Measurements from ENCODE around the gene RAD1.

RAD1 gene

DNA sequence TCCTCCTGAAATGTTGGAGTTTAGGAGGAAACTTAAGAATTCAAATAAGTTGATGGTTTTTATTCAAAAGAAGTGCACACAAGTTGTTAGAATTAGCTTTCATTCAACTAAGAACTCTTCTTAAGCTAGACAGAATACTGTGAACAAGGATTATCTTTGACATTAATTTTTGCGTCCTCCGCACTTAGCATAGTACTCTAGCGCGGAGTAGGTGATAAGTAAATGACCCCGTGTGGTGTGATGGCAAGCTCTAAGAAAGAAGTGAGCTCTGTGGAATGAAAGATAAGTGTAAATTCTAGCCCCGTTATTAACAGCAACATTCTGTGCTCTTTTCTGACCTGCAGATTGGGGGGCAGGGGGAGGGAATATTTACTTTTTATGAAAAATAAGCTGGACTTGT lies 1.2 kb upstream of the RAD1 start:
- in situ Hi-C loops (cut with MboI; ENCODE audit: low sequenced_read_pairs), result no loop called here

DNA sequence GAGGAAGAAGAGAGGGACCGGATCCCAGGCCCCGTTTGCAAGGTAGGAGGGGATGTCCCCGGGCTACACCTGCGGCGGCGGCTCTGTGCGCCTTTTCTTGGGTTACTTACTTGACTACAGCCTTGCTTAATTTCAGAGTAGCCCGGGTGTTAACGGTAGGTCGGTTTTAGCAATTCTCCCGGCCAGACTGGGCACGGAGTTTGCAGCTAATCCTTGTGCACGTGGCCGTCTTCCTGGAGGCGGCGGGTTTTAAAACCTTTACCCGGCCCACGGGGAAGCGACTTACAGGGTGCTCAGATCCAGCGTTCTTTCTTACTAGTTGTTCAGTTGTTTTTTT lies 520 bp upstream of the RAD1 start:
- in situ Hi-C loops (cut with MboI; ENCODE audit: low sequenced_read_pairs), result no loop called here

DNA sequence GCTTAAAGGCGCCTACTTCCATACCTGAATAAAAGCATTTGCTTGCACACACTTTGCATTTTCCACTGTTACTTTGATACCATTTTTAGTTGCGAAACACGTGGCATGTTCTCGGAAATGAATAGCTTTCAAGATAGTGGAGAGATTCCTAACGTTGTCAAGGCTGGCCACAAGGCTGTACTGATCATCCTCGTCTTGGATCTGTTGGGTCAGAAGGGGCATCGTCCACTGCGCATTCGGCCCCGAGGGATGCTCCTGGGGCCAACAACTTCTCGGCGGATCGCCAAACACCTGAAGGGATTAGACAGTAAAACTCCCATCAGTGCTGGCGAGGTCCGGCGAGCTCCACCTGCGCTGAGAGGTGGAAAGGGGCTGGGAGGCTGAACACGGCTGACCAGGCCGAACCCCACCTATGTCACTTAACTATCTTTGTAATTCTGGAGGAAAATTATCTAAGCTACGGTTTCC lies 599 bp downstream of the RAD1 start:
- in situ Hi-C loops (cut with MboI; ENCODE audit: low sequenced_read_pairs), result no loop called here

DNA sequence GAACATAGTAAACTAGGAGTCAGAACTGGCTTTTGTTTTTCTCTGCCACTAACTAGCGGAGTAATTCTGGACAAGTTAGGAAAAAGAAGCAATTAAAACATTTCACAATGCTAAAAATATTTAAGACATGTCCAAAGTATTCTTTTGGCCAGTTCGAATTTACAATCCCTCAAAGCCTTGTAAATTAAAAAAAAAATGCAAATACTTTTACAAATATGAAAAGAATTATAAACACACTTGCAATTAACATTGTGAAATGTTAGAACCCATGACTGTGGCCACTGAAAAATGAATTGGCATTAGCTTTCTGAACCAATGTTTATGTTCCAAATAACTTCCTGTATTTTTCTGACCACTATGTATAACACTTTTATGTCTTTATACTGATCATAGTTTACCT lies 2.2 kb downstream of the RAD1 start:
- in situ Hi-C loops (cut with MboI; ENCODE audit: low sequenced_read_pairs), result no loop called here

DNA sequence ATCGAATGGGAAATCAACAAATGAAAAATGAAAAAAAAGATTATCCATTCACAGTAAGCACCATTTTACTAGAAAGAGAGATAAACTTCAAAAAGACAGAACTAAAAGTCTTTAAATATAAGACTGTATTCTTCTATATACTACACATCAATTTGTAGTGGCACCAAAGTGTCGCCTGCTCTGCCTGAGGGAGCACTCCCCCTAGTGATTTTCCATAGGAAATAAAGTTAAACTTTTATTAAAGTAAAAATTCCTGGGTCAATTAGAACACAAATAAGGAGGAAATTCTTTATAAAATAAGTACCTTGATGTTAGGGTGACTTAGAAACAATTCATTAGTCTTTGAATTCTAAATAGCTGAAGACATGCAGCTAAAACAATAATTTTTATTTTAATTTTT lies 9.7 kb downstream of the RAD1 start:
- in situ Hi-C loops (cut with MboI; ENCODE audit: low sequenced_read_pairs), result no loop called here

DNA sequence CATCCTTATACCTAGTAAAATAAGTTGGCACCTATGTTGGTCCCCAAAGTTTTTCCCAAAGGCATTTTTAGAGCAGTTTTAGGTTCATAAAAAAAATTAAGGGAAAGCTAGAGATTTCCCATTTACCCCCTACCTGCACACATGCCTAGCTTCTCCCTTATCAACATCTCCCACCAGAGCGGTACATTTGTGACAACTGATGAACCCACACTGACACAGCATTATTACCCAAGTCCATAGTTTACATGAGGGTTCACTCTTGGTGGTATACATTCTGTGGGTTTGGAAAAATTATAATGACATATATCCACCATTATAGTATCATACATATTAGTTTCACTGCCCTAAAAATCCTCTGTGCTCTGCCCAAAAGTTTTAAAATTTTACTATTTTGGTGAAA lies 12.0 kb downstream of the RAD1 start:
- in situ Hi-C loops (cut with MboI; ENCODE audit: low sequenced_read_pairs), result no loop called here

DNA sequence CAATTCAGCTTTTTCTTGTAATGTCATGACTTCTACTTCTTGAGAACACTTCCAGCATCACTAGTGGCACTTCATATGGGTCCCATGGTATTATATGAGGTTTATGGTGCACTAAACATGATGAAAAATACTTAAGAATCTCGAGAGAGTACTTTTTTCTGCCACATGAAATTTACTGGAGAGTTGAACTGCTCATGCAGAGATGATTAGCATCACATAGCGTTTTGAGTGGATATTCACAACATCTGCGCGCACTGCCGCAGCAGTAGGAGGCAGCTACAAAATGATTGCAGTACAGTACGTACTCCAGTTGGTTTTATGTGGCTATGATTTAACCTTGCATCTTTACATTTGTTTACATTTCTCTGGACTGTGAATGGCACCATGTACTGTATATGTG lies 14.7 kb downstream of the RAD1 start:
- in situ Hi-C loops (cut with MboI; ENCODE audit: low sequenced_read_pairs), result no loop called here

DNA sequence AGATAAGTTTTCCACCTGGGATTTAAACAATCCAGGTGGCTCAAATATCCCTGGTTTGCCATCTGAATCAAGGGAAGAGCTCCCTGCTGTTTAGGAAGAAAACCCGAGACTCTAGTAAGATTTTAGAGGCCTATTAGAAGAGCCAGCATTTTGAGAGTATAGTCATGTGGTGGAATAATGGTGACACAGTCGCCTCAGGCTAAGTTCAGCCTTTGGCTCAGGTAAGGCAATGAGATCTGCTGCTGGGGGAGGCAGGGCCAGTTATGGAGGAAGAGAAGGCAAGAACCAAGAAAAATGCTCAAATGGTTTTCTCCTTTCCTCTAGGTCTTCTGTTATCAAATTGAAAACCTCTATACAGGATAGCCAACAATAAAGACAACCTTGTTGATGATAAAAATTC lies 16.2 kb downstream of the RAD1 start:
- in situ Hi-C loops (cut with MboI; ENCODE audit: low sequenced_read_pairs), result loop anchor here (25.0 kb wide), 1 partner anchor 412 kb away; no protein-coding TSS in a partner anchor

DNA sequence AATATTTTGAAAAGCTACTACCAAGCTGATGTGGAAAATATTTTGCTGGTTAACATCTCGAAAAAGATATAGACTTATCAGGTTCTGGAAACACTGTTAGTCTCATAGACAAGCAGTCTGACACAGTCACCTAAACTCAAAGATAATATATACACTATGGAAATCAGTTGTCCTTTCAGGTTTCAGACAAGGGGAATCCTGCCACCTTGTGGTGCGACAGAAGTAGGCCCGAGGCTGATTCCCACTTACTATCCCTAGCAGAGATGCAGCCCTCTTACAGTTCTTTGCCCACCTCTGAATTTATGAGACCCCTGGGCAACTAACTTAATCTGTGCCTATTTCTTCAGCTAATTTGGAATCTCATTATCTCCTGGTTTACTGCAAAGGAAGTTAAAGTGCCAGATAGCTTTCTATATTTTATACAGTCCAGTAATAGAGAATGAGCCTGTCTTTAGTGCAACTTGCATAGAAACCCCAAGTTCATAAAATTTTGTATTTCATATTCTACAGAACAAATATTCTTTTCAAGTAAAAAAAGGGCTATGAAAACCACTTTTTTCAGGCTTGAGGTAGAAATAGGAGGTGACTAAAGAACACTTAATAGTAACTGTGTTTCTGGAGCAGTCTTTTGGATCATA lies 16.9 kb downstream of the RAD1 start:
- in situ Hi-C loops (cut with MboI; ENCODE audit: low sequenced_read_pairs), result loop anchor here (25.0 kb wide), 1 partner anchor 411 kb away; no protein-coding TSS in a partner anchor

DNA sequence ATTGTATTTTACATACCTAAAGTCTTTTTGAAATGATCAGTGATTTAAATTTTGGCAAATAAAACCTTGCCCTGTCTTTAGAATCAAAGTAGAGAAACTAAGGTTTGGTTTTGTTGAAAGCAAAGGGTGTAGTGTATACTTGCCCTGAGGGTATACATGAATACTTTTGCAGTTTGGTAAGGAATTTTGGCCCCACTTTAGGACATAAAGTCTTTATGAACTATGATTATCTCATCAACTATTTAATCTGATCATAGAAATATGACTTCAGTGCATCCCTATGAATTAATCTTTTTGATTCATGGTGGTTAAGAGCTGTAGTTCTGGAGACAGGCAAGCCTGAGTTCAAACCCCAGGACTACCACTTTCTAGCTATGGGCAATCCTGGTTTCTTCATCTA lies 17.7 kb downstream of the RAD1 start:
- in situ Hi-C loops (cut with MboI; ENCODE audit: low sequenced_read_pairs), result loop anchor here (25.0 kb wide), 1 partner anchor 410 kb away; no protein-coding TSS in a partner anchor

DNA sequence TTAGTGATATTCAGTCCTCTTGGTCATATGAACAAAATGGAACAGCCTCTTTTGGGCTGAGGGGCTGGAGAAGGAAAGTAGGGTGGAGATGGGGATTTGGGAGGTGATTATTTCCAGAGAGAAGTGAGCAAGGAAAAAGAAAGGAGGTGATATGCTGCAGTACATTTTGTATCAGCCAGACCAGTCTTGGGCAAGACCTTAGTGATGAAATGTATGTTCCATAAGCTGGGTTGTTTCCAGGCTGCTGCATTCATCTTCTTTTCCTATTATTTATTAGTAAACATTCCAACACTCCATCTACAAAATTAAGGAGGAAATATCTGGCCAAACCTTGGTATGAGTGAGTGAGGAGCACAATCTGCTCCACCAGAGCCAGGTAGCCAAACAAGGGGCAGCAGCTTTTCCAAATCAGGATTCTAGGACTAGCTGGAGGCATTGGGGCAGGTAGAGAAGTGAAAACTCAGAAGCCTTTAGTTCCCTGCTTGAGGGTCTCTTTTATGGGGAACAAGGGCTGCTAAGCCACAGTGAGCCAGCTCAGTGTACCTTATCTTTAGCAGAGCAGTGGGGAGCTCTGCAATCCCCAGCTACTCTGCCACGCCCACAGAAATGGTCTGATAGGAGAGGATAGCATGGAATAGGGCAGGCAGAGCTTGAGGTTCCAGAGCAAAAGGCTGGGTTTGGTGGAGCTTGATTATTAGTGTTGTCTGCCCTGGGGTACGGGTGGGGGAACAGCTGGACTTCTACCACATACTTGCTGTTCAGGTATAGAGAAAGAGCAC lies 19.5 kb downstream of the RAD1 start:
- in situ Hi-C loops (cut with MboI; ENCODE audit: low sequenced_read_pairs), result loop anchor here (25.0 kb wide), 1 partner anchor 409 kb away; no protein-coding TSS in a partner anchor

DNA sequence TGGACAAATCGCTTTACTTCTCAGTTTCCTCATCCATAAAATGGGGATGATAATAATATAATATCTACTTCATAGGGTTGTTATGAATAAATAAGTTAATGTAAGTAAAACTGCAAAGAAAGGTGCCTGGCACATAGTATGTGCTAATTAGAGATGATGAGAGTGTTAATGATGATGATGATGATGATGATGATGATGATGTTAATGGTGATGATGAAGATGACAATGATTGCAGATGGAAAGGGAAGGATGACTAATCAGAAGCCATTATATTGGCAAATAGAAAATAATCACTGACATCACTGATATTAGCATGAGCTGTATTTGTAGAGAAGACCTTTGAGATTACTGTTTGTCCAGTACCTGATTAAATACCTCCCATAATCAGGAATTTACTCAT lies 20.6 kb downstream of the RAD1 start:
- in situ Hi-C loops (cut with MboI; ENCODE audit: low sequenced_read_pairs), result loop anchor here (25.0 kb wide), 1 partner anchor 407 kb away; no protein-coding TSS in a partner anchor

DNA sequence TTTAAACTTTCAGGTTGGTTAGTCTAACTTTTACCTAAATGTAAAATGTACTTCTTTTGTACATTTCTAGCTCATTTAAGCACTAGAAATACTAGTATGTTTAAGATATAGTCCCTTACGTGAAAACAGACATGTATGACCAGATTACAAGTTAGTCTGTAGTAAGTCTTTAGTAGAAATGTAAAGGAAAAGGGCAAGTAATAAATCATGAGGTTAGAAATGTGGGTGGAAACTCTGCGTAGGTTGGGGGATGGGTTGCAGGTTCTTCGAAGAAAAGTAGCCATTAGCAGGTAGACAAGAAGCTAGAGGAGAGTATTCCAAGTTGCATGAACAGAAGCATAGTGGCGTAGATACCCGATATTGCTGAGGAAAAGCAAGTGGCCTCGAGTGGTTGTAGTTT lies 22.9 kb downstream of the RAD1 start:
- in situ Hi-C loops (cut with MboI; ENCODE audit: low sequenced_read_pairs), result loop anchor here (25.0 kb wide), 1 partner anchor 405 kb away; no protein-coding TSS in a partner anchor

DNA sequence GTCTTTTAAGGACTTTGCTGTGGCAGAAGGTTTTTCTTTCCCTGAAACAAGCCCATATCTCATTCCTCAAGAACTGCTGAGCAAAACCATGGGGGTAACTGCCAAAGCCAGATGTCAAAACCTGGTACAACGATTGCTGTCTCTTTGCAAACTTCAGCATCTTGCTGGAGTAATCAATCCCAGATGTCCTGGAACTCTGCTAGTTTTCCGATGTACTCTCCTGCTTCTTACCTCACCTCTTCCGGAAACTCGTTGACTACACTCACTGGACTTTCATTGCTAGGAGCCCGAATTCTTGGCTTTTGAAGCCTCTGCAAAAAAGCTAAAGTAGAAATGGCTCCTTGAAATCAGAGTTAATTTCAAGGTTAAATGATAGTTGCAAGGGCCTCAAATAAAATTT lies 23.3 kb downstream of the RAD1 start:
- in situ Hi-C loops (cut with MboI; ENCODE audit: low sequenced_read_pairs), result loop anchor here (25.0 kb wide), 1 partner anchor 405 kb away; no protein-coding TSS in a partner anchor

DNA sequence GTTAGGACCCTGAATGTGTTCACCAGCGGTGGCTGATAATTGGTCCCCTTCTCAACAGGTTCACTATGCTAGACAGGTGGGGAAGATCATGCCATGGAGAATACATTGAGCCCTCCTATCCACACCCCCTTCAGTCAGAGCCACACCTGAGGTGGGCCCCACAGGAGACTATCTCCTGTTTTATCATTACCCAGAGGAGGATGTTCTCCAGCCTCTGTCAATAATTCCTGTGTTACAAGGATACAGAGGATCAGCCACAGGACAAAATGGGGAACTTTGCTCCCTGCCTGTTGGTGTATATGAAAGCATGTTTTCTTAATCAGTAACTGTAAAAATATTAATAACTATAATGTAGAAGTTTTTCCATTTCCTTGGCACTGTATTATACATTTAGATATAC lies 25.9 kb downstream of the RAD1 start:
- in situ Hi-C loops (cut with MboI; ENCODE audit: low sequenced_read_pairs), result loop anchor here (25.0 kb wide), 1 partner anchor 402 kb away; no protein-coding TSS in a partner anchor

DNA sequence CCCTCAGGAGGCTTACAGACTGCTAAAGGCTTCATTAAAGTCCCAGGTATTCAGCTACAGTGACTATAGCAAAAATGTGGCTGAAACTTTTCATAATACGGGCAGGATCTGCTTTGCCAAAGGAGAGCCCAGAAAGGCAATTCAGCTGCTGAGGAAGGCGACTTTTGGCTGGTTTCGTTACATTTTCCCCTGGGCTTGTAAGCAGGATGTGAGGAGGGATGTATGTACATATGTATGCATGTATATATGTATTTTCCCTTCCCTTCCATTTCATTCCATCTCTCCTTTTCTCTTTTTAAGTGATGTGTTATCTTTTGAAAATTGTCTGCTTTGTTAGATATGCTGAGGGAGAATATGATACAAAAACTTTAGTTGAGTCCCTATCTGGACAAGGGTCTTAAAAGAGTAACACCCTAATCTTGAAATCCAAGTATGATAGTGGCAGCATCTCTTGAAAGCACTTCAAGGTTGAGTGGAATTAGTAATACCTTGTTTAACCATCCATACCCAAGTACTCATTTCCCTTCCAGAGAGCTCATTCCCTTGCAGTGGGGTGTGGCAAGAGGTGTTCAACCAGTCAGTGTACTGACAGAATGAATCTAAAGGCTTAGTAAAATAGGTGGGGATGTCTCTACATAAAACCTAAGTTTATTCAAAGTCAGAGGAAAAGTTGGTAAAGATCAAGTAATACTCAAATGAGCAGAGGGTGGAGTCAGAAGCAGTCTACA lies 28.7 kb downstream of the RAD1 start:
- in situ Hi-C loops (cut with MboI; ENCODE audit: low sequenced_read_pairs), result loop anchor here (25.0 kb wide), 1 partner anchor 399 kb away; no protein-coding TSS in a partner anchor

DNA sequence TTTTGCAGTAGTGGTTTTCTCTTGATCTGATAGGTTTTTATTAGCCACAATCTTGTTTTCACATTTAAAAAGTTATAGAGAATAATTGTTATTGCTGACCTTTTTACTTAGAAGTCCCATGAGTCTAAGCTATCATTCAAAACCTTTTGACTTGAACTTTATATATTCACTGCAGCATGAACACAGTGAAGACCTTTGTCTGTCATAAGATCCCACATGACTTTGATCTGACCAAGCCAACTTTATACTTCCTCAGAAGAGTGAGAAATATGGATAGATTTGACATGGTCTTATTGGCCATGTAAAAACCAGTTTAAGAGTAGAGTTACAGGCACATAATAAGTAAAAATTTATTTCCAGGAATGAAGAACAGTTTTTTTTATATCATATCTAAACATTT lies 34.1 kb downstream of the RAD1 start:
- in situ Hi-C loops (cut with MboI; ENCODE audit: low sequenced_read_pairs), result loop anchor here (25.0 kb wide), 1 partner anchor 394 kb away; no protein-coding TSS in a partner anchor

DNA sequence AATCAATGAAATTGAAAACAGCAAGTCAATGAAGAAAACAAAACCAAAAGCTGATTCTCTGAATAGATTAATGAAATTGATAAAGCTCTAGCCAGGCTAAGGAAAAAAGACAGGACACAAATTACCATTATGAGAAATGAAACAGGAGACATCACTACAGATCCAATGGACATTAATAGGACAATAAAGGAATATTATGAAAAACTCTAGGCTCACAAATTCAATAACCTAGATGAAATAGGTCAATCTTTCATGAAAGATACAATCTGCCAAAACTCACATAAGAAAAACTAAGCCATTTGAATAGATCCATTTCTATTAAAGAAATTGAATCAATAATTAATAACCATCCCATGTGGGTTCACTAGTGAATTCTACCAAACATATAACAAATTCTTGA lies 39.0 kb downstream of the RAD1 start:
- in situ Hi-C loops (cut with MboI; ENCODE audit: low sequenced_read_pairs), result loop anchor here (25.0 kb wide), 1 partner anchor 389 kb away; no protein-coding TSS in a partner anchor

DNA sequence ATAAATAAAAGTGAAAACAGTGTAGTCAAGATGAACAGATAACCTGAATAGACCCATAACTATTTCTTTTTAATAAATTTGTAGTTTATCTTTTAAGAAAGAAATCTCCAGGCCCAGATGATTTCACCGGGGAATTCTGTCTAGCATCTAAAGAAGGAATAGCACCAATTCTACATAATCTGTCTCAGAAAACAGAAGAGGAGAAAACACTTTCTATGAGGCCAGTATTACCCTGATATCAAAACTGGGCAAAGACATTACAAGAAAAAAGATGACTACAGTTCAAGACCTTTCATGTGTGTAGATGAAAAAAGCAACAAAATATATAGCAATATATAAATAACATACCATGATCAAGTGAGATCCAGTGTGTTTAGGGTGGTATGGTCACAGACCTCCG lies 44.9 kb downstream of the RAD1 start:
- in situ Hi-C loops (cut with MboI; ENCODE audit: low sequenced_read_pairs), result no loop called here

DNA sequence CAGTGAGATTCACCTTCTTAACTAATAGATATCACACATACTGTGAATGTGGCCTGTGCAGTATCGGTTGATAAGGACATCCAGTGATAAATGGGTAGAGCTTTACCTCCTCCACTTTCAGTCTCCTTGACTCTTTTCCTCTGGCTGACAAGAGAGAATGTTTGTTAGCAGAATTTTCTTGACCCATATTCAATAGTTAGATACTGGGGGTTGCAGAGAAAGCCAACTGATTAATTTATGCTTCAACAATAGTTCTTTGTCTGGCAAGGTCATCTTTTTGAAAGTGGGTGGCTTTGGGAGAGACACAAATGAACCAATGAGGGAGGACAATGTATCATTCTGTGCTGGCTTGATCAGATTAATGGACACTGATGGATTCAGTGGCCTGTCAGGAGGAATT lies 46.0 kb downstream of the RAD1 start:
- in situ Hi-C loops (cut with MboI; ENCODE audit: low sequenced_read_pairs), result no loop called here

DNA sequence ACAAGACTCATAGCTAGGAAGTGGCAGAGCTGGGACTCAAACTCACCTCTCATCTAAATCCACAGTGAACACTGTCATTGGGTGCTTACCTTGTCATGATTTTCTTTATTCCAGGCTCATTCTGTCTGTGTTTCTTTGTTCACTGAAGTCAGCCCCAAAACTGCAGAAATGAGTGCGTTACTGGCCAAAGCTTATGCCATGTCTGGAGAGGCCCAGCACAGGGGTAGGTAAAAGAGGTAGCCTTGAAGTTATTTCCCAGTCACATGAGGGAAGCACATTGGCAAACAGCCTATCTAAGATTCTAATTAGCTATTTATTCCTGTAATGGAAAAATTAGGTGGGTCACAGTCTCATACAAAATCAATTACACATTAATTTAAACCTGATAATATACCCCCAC lies 46.5 kb downstream of the RAD1 start:
- in situ Hi-C loops (cut with MboI; ENCODE audit: low sequenced_read_pairs), result no loop called here

Measured in HL-60/S4 treated with retinoic acid at 250 ng/mL for 4 days and 3 days (cell line).